ENCODE measurements around the gene ZNF385A.
"Not testable (repeated sequence)": the region's sequence is repeated elsewhere in the genome, so short reads cannot be mapped to it uniquely, and the experiment has no call there.

ZNF385A gene

DNA sequence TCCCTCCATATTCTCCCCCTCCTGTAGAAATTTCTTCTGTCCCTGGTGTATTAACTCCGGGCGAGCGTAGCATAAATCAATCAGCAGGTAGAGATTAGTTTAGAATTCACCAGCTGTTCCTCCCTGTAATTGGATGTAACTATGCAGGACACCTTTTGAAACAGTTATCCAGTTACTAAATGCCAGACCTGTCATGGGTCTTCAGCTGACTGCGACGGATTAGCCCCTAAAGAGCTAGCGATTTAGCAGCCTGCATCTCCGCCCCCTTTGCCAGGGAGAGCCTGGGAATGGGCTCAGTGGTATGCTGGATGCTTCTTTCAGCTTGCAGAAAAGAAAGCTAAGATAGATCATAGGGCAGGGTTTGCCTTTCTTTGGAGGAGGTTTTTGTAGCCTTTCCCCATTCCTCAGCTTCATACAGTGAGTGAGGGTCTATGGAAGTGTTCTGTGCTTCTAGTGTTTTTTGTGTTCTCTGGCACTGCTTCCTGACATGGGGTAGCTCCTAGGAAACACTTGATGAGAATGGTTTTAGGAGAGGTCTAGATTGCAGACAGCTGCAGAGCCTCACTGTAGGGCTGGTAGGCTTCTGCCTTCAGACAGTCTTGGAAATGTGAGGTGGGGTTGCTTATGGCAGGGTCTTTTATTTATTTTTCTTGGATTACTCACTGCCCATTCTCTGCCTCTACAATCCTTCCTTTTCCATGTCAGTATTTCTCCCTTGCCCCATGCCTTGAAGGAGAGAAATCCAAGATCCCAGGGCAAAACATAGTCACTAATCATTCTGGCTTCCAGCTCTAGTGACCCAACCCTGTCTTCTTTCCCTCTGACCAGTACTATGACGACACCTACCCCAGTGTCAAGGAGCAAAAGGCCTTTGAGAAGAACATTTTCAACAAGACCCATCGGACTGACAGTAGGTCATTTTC is 42.9 kb downstream of the ZNF385A start:
- H3K4me1 Mint-ChIP-seq (ENCODE audit: low read depth in 2 of 2) = peaks cover 3 to 7% of the 10 kb centered on the region in 2 donors
- H3K27me3 Mint-ChIP-seq = no peaks in the 10 kb centered on the region
- H3K4me3 Mint-ChIP-seq = no peak overlapping the region
- H3K36me3 Mint-ChIP-seq (ENCODE audit: insufficient read depth) = peaks cover 56% of the 10 kb centered on the region
- peak overlapping the region in 1 of 2 donors; percentile 29 for H3K27ac Mint-ChIP-seq
- DNase-seq (no peak), ATAC-seq (replicated peaks) (no peak)
- no peaks in the 10 kb centered on the region for H3K9me3 Mint-ChIP-seq

DNA sequence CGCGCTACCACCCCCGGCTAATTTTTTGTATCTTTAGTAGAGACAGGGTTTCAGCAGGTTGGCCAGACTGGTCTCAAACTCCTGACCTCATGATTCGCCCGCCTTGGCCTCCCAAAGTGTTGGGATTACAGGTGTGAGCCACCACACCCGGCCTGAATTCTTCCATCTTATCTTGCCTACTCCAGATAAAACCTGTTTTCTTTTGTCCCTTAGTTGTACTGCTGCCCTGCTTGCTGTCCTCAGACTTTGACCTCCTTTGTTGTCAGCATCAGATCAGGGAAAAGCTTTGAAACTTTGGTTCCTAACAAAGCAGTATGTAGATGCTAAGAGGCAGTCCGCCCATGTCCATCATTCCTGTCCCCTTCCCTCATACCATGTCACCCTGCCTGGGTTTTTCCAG is 43.7 kb downstream of the ZNF385A start:
- DNase-seq = no peak
- H3K27ac Mint-ChIP-seq = peak overlapping the region; percentile 29 to 64

GRCh38 chr12:54338698-54339296 is 45.7 kb downstream of the ZNF385A start:
- Mint-ChIP-seq H3K36me3 (ENCODE audit: insufficient read depth) (peaks cover 34% of the 10 kb centered on the region), H3K4me3 (no peak overlapping the region), H3K4me1 (ENCODE audit: low read depth in 2 of 2) (peaks cover 7% of the 10 kb centered on the region in 2 donors), H3K9me3 (no peaks in the 10 kb centered on the region), H3K27ac (peak overlapping the region in 1 of 2 donors; percentile 22), H3K27me3 (no peaks in the 10 kb centered on the region)
- ATAC-seq (replicated peaks) (no peak), DNase-seq (no peak)

More for the DNA sequence above, 43.7 kb downstream of the ZNF385A start:
- Mint-ChIP-seq H3K27me3 (no peaks in the 10 kb centered on the region), H3K4me1 (ENCODE audit: low read depth in 2 of 2) (peaks cover 6 to 9% of the 10 kb centered on the region in 2 donors), H3K9me3 (no peaks in the 10 kb centered on the region), H3K4me3 (no peak overlapping the region), H3K36me3 (ENCODE audit: insufficient read depth) (peaks cover 52% of the 10 kb centered on the region)
- ATAC-seq (replicated peaks) = no peak

- Mint-ChIP-seq H3K36me3 (ENCODE audit: insufficient read depth) (peaks cover 26% of the 10 kb centered on the region), H3K9me3 (no peaks in the 10 kb centered on the region), H3K4me3 (no peak overlapping the region), H3K4me1 (ENCODE audit: low read depth in 2 of 2) (peaks cover 10 to 11% of the 10 kb centered on the region in 2 donors), H3K27ac (peak overlapping the region; percentile 22 to 67), H3K27me3 (no peaks in the 10 kb centered on the region)
- no peak for ATAC-seq (replicated peaks)
- no peak for DNase-seq
These were observed 46.5 kb downstream of the ZNF385A start for GRCh38 chr12:54337854-54338650.

- Mint-ChIP-seq H3K9me3 (no peaks in the 10 kb centered on the region), H3K27me3 (no peaks in the 10 kb centered on the region), H3K27ac (peak overlapping the region in 1 of 2 donors; percentile 67), H3K4me3 (no peak overlapping the region), H3K4me1 (ENCODE audit: low read depth in 2 of 2) (peaks cover 10 to 11% of the 10 kb centered on the region in 2 donors), H3K36me3 (ENCODE audit: insufficient read depth) (peaks cover 19% of the 10 kb centered on the region)
- DNase-seq (no peak), ATAC-seq (replicated peaks) (no peak)
These were observed 47.2 kb downstream of the ZNF385A start for GRCh38 chr12:54337280-54337842.

- Mint-ChIP-seq H3K36me3 (ENCODE audit: insufficient read depth) (peaks cover 3% of the 10 kb centered on the region), H3K4me1 (ENCODE audit: low read depth in 2 of 2) (peaks cover 28 to 38% of the 10 kb centered on the region in 2 donors), H3K9me3 (no peaks in the 10 kb centered on the region), H3K27me3 (no peaks in the 10 kb centered on the region), H3K4me3 (no peak overlapping the region), H3K27ac (no peak overlapping the region)
- ATAC-seq (replicated peaks) (no peak), DNase-seq (no peak)
These were observed 51.0 kb downstream of the ZNF385A start for GRCh38 chr12:54333420-54334034.

GRCh38 chr12:54331461-54331860 is 53.1 kb downstream of the ZNF385A start:
- peak overlapping the region; percentile 61 to 84 for H3K27ac Mint-ChIP-seq
- DNase-seq = no peak
- H3K9me3 Mint-ChIP-seq = no peaks in the 10 kb centered on the region
- peaks cover 5% of the 10 kb centered on the region for H3K36me3 Mint-ChIP-seq (ENCODE audit: insufficient read depth)
- no peaks in the 10 kb centered on the region for H3K27me3 Mint-ChIP-seq
- no peak for ATAC-seq (replicated peaks)
- peak overlapping the region; percentile 39 to 42 for H3K4me3 Mint-ChIP-seq
- peaks cover 32 to 42% of the 10 kb centered on the region in 2 donors for H3K4me1 Mint-ChIP-seq (ENCODE audit: low read depth in 2 of 2)

- DNase-seq (no peak), ATAC-seq (replicated peaks) (no peak)
- H3K36me3 Mint-ChIP-seq (ENCODE audit: insufficient read depth) = peaks cover 4% of the 10 kb centered on the region
- no peak overlapping the region for H3K4me3 Mint-ChIP-seq
- H3K27me3 Mint-ChIP-seq = no peaks in the 10 kb centered on the region
- H3K9me3 Mint-ChIP-seq = no peaks in the 10 kb centered on the region
- H3K4me1 Mint-ChIP-seq (ENCODE audit: low read depth in 2 of 2) = peaks cover 37 to 44% of the 10 kb centered on the region in 2 donors
- H3K27ac Mint-ChIP-seq = peak overlapping the region; percentile 61 to 84
These were observed 54.1 kb downstream of the ZNF385A start for GRCh38 chr12:54330442-54330841.

DNA sequence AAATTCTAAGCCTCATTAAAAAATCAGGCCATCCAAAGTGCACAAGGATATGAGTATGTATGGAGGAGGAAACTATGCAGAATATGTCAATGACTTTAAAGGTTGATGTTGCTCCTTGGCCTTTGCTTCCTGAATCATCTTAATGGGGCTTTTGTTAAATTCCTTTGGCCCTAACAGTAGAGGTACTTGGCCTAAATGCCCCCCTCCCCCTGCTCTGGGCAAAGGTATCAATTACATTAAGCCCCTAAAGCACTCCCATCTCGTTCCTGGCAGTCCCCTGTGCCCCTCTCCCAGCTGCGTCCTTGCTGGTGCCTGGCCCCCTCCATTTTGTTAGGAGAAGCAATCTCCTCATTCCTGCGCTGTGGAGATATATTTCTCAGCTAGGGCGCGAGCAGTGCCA is 54.8 kb downstream of the ZNF385A start:
- H3K9me3 Mint-ChIP-seq = no peaks in the 10 kb centered on the region
- H3K4me3 Mint-ChIP-seq = no peak overlapping the region
- no peak for ATAC-seq (replicated peaks)
- H3K4me1 Mint-ChIP-seq (ENCODE audit: low read depth in 2 of 2) = peaks cover 42 to 51% of the 10 kb centered on the region in 2 donors
- H3K27me3 Mint-ChIP-seq = no peaks in the 10 kb centered on the region
- DNase-seq = no peak
- H3K27ac Mint-ChIP-seq = peak overlapping the region; percentile 61 to 84
- peaks cover 11% of the 10 kb centered on the region for H3K36me3 Mint-ChIP-seq (ENCODE audit: insufficient read depth)

- Mint-ChIP-seq H3K27ac (peak overlapping the region; percentile 57 to 61), H3K9me3 (no peaks in the 10 kb centered on the region), H3K36me3 (ENCODE audit: insufficient read depth) (peaks cover 12% of the 10 kb centered on the region), H3K4me3 (no peak overlapping the region), H3K27me3 (no peaks in the 10 kb centered on the region), H3K4me1 (ENCODE audit: low read depth in 2 of 2) (peaks cover 46 to 54% of the 10 kb centered on the region in 2 donors)
- DNase-seq (no peak), ATAC-seq (replicated peaks) (no peak)
These were observed 55.8 kb downstream of the ZNF385A start for GRCh38 chr12:54328595-54329337.

GRCh38 chr12:54325442-54326109 is 59.0 kb downstream of the ZNF385A start:
- H3K4me3 Mint-ChIP-seq = peak overlapping the region; percentile 95
- peaks cover 12% of the 10 kb centered on the region for H3K36me3 Mint-ChIP-seq (ENCODE audit: insufficient read depth)
- ATAC-seq (replicated peaks); H3K9me3 Mint-ChIP-seq; DNase-seq; H3K27me3 Mint-ChIP-seq: not testable (repeated sequence)
- H3K4me1 Mint-ChIP-seq (ENCODE audit: low read depth in 2 of 2) = peaks cover 36 to 41% of the 10 kb centered on the region in 2 donors
- peak overlapping the region; percentile 98 for H3K27ac Mint-ChIP-seq

Measured in effector memory CD8-positive, alpha-beta T cell (primary cell).